IMR-90 (cell line): ENCODE data around the gene CSRP1. TPM values are rescaled to one million over a fixed set of nuclear protein-coding genes. Genes with fewer than 3 reads are reported as not detected.

ENCODE experiments used
- ATAC-seq: fragments of 200-7000 bp; cut with Tn5 transposase; 2 replicates; pipeline ENCODE4 v1.9.1; 2020; ENCODE audit warnings: low read depth, mild to moderate bottlenecking, moderate library complexity
- BruUV-seq: library from RNA; stranded (reverse); fragments of 400-500 nt; replicated peaks from 2 replicates; lab custom pipeline; 2021; lab: Mats Ljungman, UMichigan
- CTCF ChIA-PET: fragments of 300-600 bp; formaldehyde crosslinking; extraction: SDS; loops from one replicate; lab custom pipeline; 2021; ENCODE audit warnings: antibody characterized with exemption; lab: Yijun Ruan, JAX
- POLR2A ChIA-PET: fragments of 300-600 bp; sonication (Branson Sonifier 250); formaldehyde crosslinking; loops from one replicate; lab custom pipeline; 2022; ENCODE audit warnings: antibody characterized with exemption; ENCODE audit not compliant: unreplicated experiment; lab: Charles Lee
- DNase-seq: peaks from one replicate; pipeline ENCODE4 v3.0.0; 2013
- H2AFZ ChIP-seq: replicated peaks from 2 replicates; pipeline ENCODE3; 2013; ENCODE audit warnings: low read length, mild to moderate bottlenecking; ENCODE audit not compliant: poor library complexity
- H2AK5ac ChIP-seq: 2 replicates; pipeline ENCODE4 v1.6.1; 2013; ENCODE audit warnings: low read depth, low read length, inconsistent platforms
- H2AK9ac ChIP-seq: replicated peaks from 2 replicates; pipeline ENCODE3; 2013; ENCODE audit warnings: mild to moderate bottlenecking, low read depth, low read length, moderate library complexity; ENCODE audit not compliant: poor library complexity
- H2BK120ac ChIP-seq: 2 replicates; pipeline ENCODE4 v1.6.1; 2013; ENCODE audit warnings: low read depth, low read length, inconsistent platforms
- H2BK15ac ChIP-seq: 3 replicates; pipeline ENCODE4 v1.6.1; 2013; ENCODE audit warnings: low read depth, low read length, inconsistent platforms
- H2BK20ac ChIP-seq: 2 replicates; pipeline ENCODE4 v1.6.1; 2013; ENCODE audit warnings: low read depth, mild to moderate bottlenecking, inconsistent platforms, low read length, moderate library complexity
- H2BK5ac ChIP-seq: 2 replicates; pipeline ENCODE4 v1.6.1; 2013; ENCODE audit warnings: mild to moderate bottlenecking, low read depth, low read length, inconsistent platforms; ENCODE audit not compliant: poor library complexity, severe bottlenecking
- H3K14ac ChIP-seq: replicated peaks from 2 replicates; pipeline ENCODE4 v1.6.1; 2013; ENCODE audit warnings: low read depth, low read length, inconsistent platforms
- H3K18ac ChIP-seq: 2 replicates; pipeline ENCODE4 v1.6.1; 2013; ENCODE audit warnings: low read depth, low read length, control low read depth
- H3K23ac ChIP-seq: 2 replicates; pipeline ENCODE4 v1.6.1; 2013; ENCODE audit warnings: low read depth, low read length, inconsistent platforms
- H3K27ac ChIP-seq: 2 replicates; pipeline ENCODE4 v1.5.1; 2013; ENCODE audit warnings: mild to moderate bottlenecking, control low read depth, low read length; ENCODE audit not compliant: insufficient read depth
- H3K27me3 ChIP-seq: 2 replicates; pipeline ENCODE4 v1.6.1; 2013; ENCODE audit warnings: low read length; ENCODE audit not compliant: control insufficient read depth, insufficient read depth
- H3K36me3 ChIP-seq: 2 replicates; pipeline ENCODE4 v1.6.1; 2013; ENCODE audit warnings: low read length, mixed read lengths; ENCODE audit not compliant: control insufficient read depth, insufficient read depth
- H3K4ac ChIP-seq: 2 replicates; pipeline ENCODE4 v1.6.1; 2013; ENCODE audit warnings: low read depth, low read length, inconsistent platforms
- H3K4me1 ChIP-seq: 2 replicates; pipeline ENCODE4 v1.6.1; 2013; ENCODE audit warnings: low read length, mixed read lengths; ENCODE audit not compliant: control insufficient read depth, insufficient read depth
- H3K4me2 ChIP-seq: 2 replicates; pipeline ENCODE4 v1.6.1; 2013; ENCODE audit warnings: low read depth, mild to moderate bottlenecking, control low read depth, low read length, moderate library complexity
- H3K4me3 ChIP-seq: 2 replicates; pipeline ENCODE4 v1.5.1; 2013; ENCODE audit warnings: low read depth, mild to moderate bottlenecking, control low read depth, low read length, moderate library complexity; ENCODE audit not compliant: insufficient read depth
- H3K56ac ChIP-seq: 2 replicates; pipeline ENCODE4 v1.6.1; 2013; ENCODE audit warnings: low read length, inconsistent platforms; ENCODE audit not compliant: insufficient read depth; ENCODE audit errors: extremely low read depth
- H3K79me1 ChIP-seq, 2 experiments: 2 replicates each; pipeline ENCODE4 v1.6.1; 2013; ENCODE audit warnings: low read length in 2 of 2, inconsistent platforms in 1 of 2, low read depth in 1 of 2
- H3K9ac ChIP-seq: 2 replicates; pipeline ENCODE4 v1.6.1; 2013; ENCODE audit warnings: low read depth, low read length, control low read depth
- H3K9me1 ChIP-seq: 2 replicates; pipeline ENCODE4 v1.6.1; 2013; ENCODE audit warnings: low read length, inconsistent platforms; ENCODE audit not compliant: insufficient read depth
- H3K9me3 ChIP-seq: 2 replicates; pipeline ENCODE4 v1.6.1; 2013; ENCODE audit warnings: low read length; ENCODE audit not compliant: control insufficient read depth, insufficient read depth
- H4K20me1 ChIP-seq: 2 replicates; pipeline ENCODE4 v1.6.1; 2013; ENCODE audit warnings: low read length, inconsistent platforms; ENCODE audit not compliant: insufficient read depth
- H4K5ac ChIP-seq: 2 replicates; pipeline ENCODE4 v1.6.1; 2013; ENCODE audit warnings: mild to moderate bottlenecking, low read depth, low read length, control low read depth
- H4K8ac ChIP-seq, 2 experiments: 2 replicates each; pipeline ENCODE4 v1.6.1; 2013; ENCODE audit warnings: low read depth in 2 of 2, low read length in 2 of 2, control low read depth in 1 of 2, inconsistent platforms in 1 of 2
- H4K91ac ChIP-seq: 2 replicates; pipeline ENCODE4 v1.6.1; 2013; ENCODE audit warnings: low read depth, low read length, inconsistent platforms; ENCODE audit not compliant: insufficient read depth
- CEBPB ChIP-seq: IDR thresholded peaks from 2 replicates; pipeline ENCODE4 v1.6.1; 2012; ENCODE audit warnings: low read depth, low read length, improper control_type of control experiment
- CHD1 ChIP-seq: IDR thresholded peaks from 2 replicates; pipeline ENCODE4 v1.6.1; 2012; ENCODE audit warnings: low read depth, low read length, improper control_type of control experiment
- FOS ChIP-seq: fragments of 150-350 bp; IDR thresholded peaks from 2 replicates; pipeline ENCODE4 v1.6.1; 2016; ENCODE audit warnings: low read depth, low read length
- MAZ ChIP-seq: IDR thresholded peaks from 2 replicates; pipeline ENCODE4 v1.6.1; 2012; ENCODE audit warnings: low read depth, mild to moderate bottlenecking, low read length, improper control_type of control experiment, moderate library complexity, borderline replicate concordance
- MXI1 ChIP-seq: IDR thresholded peaks from 2 replicates; pipeline ENCODE4 v1.6.1; 2012; ENCODE audit warnings: low read depth, mild to moderate bottlenecking, low read length, moderate library complexity, borderline replicate concordance
- POLR2A ChIP-seq: IDR thresholded peaks from 2 replicates; pipeline ENCODE4 v1.6.1; 2012; ENCODE audit warnings: mild to moderate bottlenecking, low read depth, low read length
- RCOR1 ChIP-seq: IDR thresholded peaks from 2 replicates; pipeline ENCODE4 v1.6.1; 2012; ENCODE audit warnings: mild to moderate bottlenecking, low read length, improper control_type of control experiment; ENCODE audit not compliant: insufficient replicate concordance
- RFX5 ChIP-seq: IDR thresholded peaks from 2 replicates; pipeline ENCODE4 v1.8.0; 2012; ENCODE audit warnings: low read depth, mild to moderate bottlenecking, low read length, moderate library complexity
- SMC3 ChIP-seq: fragments of 150-350 bp; IDR thresholded peaks from 2 replicates; pipeline ENCODE4 v1.6.1; 2016; ENCODE audit warnings: low read depth, mild to moderate bottlenecking, antibody characterized with exemption, low read length, moderate library complexity
- WGBS, 2 experiments: methylation state at CpG; one replicate each; pipeline versions ENCODE4 v1.1.5 to v1.1.7; 2013; ENCODE audit warnings: missing lambda C conversion rate in 2 of 2; ENCODE audit not compliant: insufficient read length in 1 of 2; ENCODE audit errors: extremely low coverage in 2 of 2; 5-methylcytosine and 5-hydroxymethylcytosine counted together
- dilution Hi-C: fragments of 300-500 bp; cut with HindIII; formaldehyde crosslinking; loops from one replicate; pipeline ENCODE4 v1.14.3; 2018; ENCODE audit warnings: low sequenced_read_pairs; ENCODE audit not compliant: unreplicated experiment
- in situ Hi-C: fragments of 300-500 bp; cut with MboI; formaldehyde crosslinking; loops from 3 replicates; pipeline ENCODE4 v1.14.3; 2019; ENCODE audit warnings: low sequenced_read_pairs, inconsistent platforms, mixed read lengths
- intact Hi-C: fragments of 100-400 bp; cut with micrococcal nuclease; formaldehyde crosslinking; loops from 2 replicates; pipeline ENCODE4 v1.10.0; 2022
- polyA plus RNA-seq, 3 experiments: library from polyadenylated mRNA; depleted of rRNA; stranded (reverse); fragments of >200 nt; gene quantifications; 2 replicates each; pipeline ENCODE4 v1.2.3, GENCODE V29; 2012; ENCODE audit warnings: low replicate concordance in 1 of 3
- total RNA-seq: library from RNA; depleted of rRNA; stranded (reverse); fragments of >200 nt; gene quantifications from 2 replicates; pipeline ENCODE4 v1.2.3, GENCODE V29; 2012
- TF ChIP-seq, protein P1 (sequence below): fragments of 150-350 bp; IDR thresholded peaks from 2 replicates; pipeline ENCODE4 v1.6.1; 2016; ENCODE audit warnings: low read depth, mild to moderate bottlenecking, low read length, moderate library complexity, borderline replicate concordance
- TF ChIP-seq, protein P2 (sequence below): fragments of 150-350 bp; IDR thresholded peaks from 2 replicates; pipeline ENCODE4 v1.6.1; 2017; ENCODE audit warnings: mild to moderate bottlenecking, antibody characterized with exemption, low read length, low read depth

Gene CSRP1
- total and polyA plus RNA-seq, 2 of the 4 experiments (the other 2 are of a cell fraction) = 1,037 to 1,498 TPM

DNA sequence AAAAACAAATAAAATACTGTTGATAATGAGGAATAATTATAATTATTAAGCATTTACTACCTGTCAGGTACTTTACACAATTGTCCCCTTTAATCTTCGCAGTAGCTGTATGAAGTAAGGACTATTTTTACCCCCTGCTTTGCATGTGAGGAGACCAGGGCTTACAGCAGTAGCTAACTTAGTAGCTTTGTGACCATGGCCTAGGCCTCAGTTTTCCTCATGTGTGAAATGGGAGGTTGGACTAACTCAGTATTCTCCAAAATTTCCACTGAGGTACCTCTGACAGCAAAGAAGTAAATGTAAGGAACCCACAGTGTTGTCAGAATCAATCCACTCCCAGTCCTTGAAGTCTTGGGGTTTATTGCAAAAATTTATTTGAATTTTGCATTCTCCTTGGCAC is 3.8 kb upstream of the CSRP1 start:
- Histone ChIP-seq H3K27me3 (no peaks in the 10 kb centered on the region), H4K8ac (no peak overlapping the region), H3K4me1 (peaks cover 25% of the 10 kb centered on the region), H4K20me1 (peaks cover 7% of the 10 kb centered on the region), H2BK120ac (peak overlapping the region; percentile 35; the same call in 1 of the 2 replicates), H3K4me3 (no peak overlapping the region), H3K4me2 (no peak overlapping the region), H3K9me3 (no peaks in the 10 kb centered on the region), H4K5ac (no peak overlapping the region), H3K14ac (no peak overlapping the region), H4K91ac (peak overlapping the region; percentile 24; the same call in 1 of the 2 replicates), H2BK15ac (peak overlapping the region; percentile 59; the same call in 1 of the 3 replicates), H2AFZ (no peak overlapping the region), H3K56ac (no peak overlapping the region), H3K9ac (no peak overlapping the region), H3K4ac (no peak overlapping the region), H3K9me1 (peaks cover 19% of the 10 kb centered on the region), H2AK5ac (peak overlapping the region; percentile 57; the same call in 1 of the 2 replicates), H3K79me1 (peaks cover 7 to 24% of the 10 kb centered on the region in 2 experiments; a peak in 2 of 4 replicates), H3K36me3 (no peaks in the 10 kb centered on the region; the same call in 1 of the 2 replicates), H3K27ac (no peak overlapping the region), H2AK9ac (no peak overlapping the region), H2BK20ac (no peak overlapping the region), H2BK5ac (no peak overlapping the region), H3K23ac (no peak overlapping the region), H3K18ac (no peak overlapping the region)
- no CpG with 5 or more reads among the region's 1 CpG for WGBS, 2 experiments
- in situ Hi-C loops (loop anchor here (10.0 kb wide), 1 partner anchor 66 kb away; no protein-coding TSS in a partner anchor), dilution Hi-C loops (no loop called here), intact Hi-C loops (no loop called here)
- no TSS peak for BruUV-seq
- POLR2A ChIA-PET = interaction anchor here (2.3 kb wide), 1 partner anchor 42 kb away, joined by 7 read pairs; the partner anchor contains the start of gene PHLDA3
- DNase-seq = no peak
- TF ChIP-seq CHD1 = no peak
- TF ChIP-seq SMC3 = no peak
- TF ChIP-seq RFX5 = no peak
- TF ChIP-seq POLR2A = no peak
- no peak for TF ChIP-seq MAZ
- TF ChIP-seq MXI1 = no peak
- no peak for TF ChIP-seq RCOR1
- TF ChIP-seq, protein P1, sequence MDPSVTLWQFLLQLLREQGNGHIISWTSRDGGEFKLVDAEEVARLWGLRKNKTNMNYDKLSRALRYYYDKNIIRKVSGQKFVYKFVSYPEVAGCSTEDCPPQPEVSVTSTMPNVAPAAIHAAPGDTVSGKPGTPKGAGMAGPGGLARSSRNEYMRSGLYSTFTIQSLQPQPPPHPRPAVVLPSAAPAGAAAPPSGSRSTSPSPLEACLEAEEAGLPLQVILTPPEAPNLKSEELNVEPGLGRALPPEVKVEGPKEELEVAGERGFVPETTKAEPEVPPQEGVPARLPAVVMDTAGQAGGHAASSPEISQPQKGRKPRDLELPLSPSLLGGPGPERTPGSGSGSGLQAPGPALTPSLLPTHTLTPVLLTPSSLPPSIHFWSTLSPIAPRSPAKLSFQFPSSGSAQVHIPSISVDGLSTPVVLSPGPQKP = no peak
- TF ChIP-seq, protein P2, sequence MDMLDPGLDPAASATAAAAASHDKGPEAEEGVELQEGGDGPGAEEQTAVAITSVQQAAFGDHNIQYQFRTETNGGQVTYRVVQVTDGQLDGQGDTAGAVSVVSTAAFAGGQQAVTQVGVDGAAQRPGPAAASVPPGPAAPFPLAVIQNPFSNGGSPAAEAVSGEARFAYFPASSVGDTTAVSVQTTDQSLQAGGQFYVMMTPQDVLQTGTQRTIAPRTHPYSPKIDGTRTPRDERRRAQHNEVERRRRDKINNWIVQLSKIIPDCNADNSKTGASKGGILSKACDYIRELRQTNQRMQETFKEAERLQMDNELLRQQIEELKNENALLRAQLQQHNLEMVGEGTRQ = no peak
- no peak for TF ChIP-seq FOS
- no peak for TF ChIP-seq CEBPB
- no peak for ATAC-seq
- CTCF ChIA-PET = interaction anchor here (1.5 to 6.2 kb wide), 2 partner anchors 24 to 29 kb away, joined by 3 to 103 read pairs; no protein-coding TSS in a partner anchor
